AML-193 (cell line): ENCODE data around the gene PRKAG3.

Source experiments
- DNase-seq, 2 experiments: peaks; one replicate each; lab custom pipeline; 2025; lab: John Stamatoyannopoulos, UW

PRKAG3 gene

DNA sequence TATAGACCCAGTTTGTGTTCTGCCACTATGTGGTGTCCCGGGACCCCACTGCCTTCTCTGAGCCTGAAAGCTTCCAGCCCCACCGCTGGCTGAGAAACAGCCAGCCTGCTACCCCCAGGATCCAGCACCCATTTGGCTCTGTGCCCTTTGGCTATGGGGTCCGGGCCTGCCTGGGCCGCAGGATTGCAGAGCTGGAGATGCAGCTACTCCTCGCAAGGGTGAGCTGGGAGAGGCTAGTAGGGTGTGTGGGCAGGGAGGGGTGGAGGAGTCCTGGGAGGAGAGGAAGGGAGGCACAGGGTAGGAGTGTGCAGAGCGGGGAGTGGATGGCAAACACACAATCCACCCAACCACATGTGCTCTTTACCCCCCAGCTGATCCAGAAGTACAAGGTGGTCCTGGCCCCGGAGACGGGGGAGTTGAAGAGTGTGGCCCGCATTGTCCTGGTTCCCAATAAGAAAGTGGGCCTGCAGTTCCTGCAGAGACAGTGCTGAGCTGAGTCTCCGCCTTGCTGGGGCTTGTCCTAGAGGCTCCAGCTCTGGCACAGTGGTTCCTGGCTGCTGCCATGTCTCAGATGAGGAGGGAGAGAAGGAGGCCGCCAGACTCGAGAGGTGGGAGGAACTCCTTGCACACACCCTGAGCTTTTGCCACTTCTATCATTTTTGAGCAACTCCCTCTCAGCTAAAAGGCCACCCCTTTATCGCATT, 16.9 kb downstream of the PRKAG3 start:
- DNase-seq: no peak

GRCh38 chr2:218813771-218814460, 17.7 kb downstream of the PRKAG3 start:
- no peak for DNase-seq

- no peak for DNase-seq
These were observed 18.7 kb downstream of the PRKAG3 start for GRCh38 chr2:218812861-218813260.

GRCh38 chr2:218812096-218812815, 19.3 kb downstream of the PRKAG3 start:
- no peak for DNase-seq

DNA sequence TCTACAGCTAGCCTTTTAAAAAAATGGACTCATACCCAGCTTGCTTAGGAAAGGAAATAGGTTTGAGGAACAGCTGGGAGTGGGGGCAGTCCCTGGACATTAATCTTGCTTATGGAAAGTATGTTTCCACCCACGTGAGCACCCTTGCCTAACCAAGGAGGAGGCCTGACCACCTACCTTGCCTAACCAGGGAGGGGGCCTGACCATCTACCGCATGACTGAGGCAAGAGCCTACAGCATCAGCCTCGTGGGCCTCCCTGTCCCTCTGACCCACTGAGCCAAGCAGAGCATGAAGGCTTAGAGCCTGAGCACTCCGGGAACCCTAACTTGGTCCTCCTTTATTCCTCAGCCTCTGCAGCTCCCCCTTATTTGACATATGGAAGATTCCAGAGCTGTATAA, 20.2 kb downstream of the PRKAG3 start:
- peak in 1 of 2 experiments; percentile 10 for DNase-seq

DNA sequence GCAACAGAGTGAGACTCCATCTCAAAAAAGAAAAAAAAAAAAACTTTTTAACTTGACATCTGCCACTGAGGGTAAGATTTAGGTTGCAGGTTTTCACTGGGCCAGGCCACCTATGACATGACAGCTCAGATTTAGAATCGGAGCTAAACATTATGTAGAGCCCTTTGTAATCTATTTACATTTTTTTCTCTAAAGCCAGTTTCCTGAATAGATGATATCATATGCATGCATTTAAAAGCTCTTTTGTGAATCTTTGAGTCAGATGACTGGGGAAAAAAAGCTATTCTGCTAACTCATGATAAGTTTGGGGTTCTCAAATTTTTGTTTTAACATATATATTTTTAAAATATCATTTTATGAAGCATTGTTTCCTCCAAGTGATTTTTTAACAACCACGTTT, 21.3 kb downstream of the PRKAG3 start:
- DNase-seq: no peak

GRCh38 chr2:218809515-218809914, 22.1 kb downstream of the PRKAG3 start:
- no peak for DNase-seq

GRCh38 chr2:218807626-218808025, 24.0 kb downstream of the PRKAG3 start:
- DNase-seq: no peak

DNA sequence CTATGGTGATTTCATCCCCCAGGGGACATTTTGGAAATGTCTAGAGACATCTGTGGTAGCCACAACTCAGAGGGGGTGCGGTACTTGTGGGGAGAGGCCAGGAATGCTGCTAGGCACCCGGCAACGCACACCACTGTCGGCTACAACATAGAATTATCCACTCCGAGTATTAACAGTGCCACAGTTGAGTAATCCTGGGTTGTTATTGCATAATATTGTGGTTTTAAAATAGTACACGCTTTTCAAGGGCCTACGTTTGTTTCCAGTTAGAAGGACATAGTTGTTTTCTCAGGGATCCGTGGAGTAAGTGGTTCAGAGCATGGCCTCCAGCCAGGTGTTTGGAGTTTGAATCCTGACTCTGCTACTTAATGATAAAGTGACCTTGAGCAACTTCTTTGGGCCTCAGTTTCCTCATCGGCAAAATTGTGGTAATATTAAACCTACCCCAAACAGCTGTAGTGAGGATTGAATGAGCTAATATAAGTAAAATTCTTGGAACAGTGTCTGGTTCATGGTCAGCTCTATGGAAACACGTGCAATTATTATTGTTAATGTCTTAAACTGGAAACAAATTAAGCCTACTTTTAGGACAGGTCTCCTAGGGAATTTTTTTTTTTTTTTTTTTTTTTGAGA, 25.1 kb downstream of the PRKAG3 start:
- peak; percentile 90 to 93 for DNase-seq

- DNase-seq: no peak
These were observed 26.0 kb downstream of the PRKAG3 start for GRCh38 chr2:218805627-218806026.

GRCh38 chr2:218804817-218805216, 26.8 kb downstream of the PRKAG3 start:
- DNase-seq: no peak

DNA sequence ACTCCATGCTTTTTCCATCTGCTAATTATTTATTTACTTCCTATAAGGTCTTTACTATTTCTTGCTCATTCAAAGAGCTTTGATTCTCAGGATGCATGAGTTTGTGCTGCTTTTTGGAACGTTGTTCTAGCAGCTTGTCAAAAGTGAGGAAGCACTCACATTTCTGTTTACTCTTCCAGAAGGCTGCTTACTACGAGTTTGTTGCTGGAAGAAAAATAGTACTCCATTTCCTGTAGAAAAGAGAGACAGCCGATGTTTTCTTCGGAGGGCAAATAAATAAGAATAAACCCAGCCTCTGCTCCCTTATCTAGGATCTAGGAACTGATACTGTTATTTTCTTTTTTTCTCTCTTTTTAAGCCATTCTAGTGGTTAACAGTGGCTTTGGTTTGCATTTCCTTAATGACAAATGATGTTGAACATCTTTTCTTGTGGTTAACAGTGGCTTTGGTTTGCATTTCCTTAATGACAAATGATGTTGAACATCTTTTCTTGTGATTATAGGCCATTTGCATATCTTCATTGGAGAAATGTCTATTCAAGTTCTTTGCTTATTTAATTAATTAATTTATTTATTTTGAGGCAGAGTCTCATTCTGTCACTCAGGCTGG, 29.1 kb downstream of the PRKAG3 start:
- DNase-seq: no peak

DNA sequence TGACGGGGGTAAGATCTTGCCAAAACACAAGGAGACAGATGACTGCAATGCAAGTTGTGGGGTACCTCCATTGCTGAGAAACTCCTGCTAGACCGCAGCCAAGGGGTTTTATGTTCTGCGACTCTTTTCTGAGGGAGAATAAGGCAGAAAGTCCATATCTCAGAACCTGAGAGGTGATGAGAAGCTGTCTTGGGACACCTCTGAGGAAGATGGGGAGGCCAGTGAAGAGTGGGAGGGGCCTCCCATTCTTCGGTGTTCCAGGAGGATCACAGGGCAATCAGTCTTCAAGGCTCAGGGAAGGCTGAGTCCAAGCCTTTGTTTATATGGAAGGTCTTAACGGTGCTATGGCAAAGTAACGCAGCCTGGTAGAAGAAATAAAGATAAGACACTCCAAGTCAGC, 31.6 kb downstream of the PRKAG3 start:
- DNase-seq: no peak

- no peak for DNase-seq
These were observed 32.7 kb downstream of the PRKAG3 start for GRCh38 chr2:218798767-218799504.

DNA sequence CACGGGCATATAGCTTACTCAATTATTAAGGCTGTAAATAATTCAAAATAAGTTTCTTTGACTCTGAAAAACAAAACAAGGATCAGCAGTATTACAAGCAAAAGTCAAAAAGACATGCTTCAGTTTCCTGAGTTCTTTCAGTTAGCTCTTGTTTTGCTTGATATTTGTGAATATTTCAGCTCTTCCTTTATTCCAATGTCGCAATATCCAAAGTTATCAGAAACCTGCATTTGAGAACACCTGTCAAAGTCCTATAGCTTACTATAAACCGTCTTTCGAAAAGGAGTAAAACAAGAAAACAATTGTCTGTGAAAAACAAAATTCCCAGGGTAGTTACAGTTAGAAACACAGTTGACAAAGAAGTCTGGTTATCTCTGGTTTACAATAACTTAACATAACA, 34.9 kb downstream of the PRKAG3 start:
- DNase-seq: no peak

DNA sequence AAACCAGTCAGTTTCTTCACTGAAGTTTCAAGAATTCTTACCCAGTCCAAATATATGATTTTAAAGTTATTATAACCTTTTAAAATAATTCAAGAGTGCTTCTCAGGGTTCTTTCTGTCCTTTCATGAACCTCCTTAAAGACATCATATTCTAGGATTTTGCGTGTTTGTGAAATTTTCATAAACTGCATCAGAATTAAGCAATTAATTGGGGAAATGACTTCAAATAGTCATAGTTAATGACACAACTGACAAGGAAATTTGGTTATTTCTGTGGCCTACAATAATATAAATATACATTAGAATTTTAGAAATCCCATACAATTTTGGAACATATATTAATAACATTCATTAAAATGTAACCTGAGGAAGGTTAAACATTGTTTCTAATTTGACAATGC, 39.2 kb downstream of the PRKAG3 start:
- no peak for DNase-seq

DNA sequence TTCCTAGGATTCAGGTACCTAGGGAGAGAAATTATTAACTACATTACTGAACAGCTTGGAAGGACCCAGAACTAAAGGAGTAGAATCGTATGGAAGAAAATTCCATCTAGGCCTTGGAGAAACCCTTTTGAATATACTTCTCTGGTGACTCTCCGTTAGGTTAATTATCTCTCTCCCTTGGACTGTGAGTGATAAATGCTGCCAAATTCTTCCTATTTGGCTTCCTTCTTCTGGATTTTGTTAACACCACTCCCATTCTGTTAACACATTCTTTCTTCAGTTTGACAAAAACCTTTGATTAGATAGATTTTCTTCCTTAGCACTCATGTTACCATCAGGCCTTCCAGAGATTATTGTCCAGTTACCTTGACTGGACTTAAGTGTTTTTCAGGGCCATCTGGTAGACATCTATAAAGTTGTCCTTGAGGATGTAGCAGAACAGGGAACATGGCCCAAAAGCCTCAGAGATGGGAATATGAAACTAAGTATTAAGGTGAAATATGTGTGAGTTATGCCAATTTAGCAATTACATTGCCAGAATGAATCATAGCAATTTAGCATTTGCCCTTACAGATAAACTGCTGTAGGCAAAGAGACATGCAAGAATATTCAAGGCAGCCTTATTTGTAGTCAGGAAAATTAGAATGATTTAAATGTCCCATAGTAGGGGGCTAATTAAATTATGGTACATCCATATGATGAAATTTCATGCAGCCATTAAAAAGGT, 42.9 kb downstream of the PRKAG3 start:
- DNase-seq: no peak

DNA sequence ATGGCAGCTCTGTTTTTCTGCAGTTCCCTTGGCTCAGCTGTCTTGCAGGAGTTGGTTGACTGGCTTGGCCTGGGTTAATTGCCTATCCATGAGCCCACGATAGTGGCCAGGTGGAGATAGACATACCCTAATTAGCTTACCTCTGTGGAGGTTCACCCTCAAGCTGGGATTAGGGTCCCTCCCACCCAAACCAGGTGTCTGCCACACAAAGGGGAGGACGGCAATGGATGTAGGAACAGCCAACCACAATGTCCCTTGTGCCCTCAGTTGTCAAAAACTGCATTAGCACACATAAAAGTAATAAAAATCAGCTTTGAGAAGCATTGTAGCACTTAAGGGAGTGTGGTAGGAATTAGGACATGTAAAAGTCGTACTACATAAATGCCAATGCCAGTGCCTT, 45.5 kb downstream of the PRKAG3 start:
- no peak for DNase-seq

DNA sequence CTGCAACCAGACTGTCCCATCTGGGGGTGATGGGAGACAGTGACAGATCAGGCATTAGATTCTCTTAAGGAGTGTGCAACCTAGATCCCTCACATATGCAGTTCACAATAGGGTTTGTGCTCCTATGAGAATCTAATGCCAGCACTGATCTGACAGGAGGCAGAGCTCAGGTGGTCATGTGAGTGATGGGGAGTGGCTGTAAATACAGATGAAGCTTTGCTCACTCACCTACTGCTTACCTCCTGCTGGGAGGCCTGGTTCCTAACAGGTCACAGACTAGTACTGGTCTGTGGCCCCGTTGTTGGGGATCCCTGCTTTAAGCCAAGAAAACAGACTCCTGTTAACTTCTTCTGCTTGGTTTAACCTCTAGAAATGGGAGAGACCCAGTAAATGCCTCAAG, 46.5 kb downstream of the PRKAG3 start:
- DNase-seq: no peak

DNA sequence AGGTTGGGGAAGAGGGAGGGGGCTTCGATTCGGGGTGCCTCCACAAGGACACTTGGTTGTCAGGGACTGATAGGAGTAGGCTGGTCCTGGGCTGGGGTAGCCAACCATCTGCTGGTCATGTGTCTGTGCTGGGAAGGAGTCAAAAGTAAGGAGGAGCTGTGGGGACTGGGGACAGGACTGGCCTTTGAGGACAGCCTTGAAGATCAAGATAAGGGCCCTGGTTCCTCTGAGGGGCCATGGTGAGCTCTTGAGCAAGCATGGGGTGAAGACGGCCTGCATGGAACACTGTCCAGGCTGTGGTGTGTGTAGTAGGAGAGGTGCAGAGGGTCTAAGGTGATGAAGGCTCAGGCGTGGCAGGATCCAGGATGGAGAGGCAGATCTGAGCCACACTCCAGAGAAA, 47.9 kb downstream of the PRKAG3 start:
- DNase-seq: no peak

GRCh38 chr2:218782528-218782844, 49.1 kb downstream of the PRKAG3 start:
- DNase-seq: no peak
